Lower lobe of right lung (tissue), 2 donors: ENCODE data around the gene MORN1. TPM values are rescaled to one million over a fixed set of nuclear protein-coding genes. Genes with fewer than 3 reads are reported as not detected.

Experiments used
- ATAC-seq, 2 donors: fragments of 200-7000 bp; cut with Tn5 transposase; one replicate each; pipeline ENCODE4 v1.9.1; 2020 to 2022; ENCODE audit warnings: mild to moderate bottlenecking in 2 of 2, moderate library complexity in 2 of 2
- DNase-seq: peaks from one replicate; pipeline ENCODE4 v3.0.0-alpha.2; 2020
- H3K27ac ChIP-seq: fragments of 200-600 bp; one replicate; pipeline ENCODE4 v1.8.0; 2022
- H3K27me3 ChIP-seq: fragments of 200-600 bp; one replicate; pipeline ENCODE4 v1.8.0; 2022; ENCODE audit warnings: low read depth
- H3K36me3 ChIP-seq: fragments of 200-600 bp; one replicate; pipeline ENCODE4 v1.8.0; 2022; ENCODE audit warnings: mild to moderate bottlenecking
- H3K4me1 ChIP-seq: fragments of 200-600 bp; one replicate; pipeline ENCODE4 v1.8.0; 2022
- H3K4me3 ChIP-seq: fragments of 200-600 bp; one replicate; pipeline ENCODE4 v1.8.0; 2022; ENCODE audit warnings: mild to moderate bottlenecking
- H3K9me3 ChIP-seq: fragments of 200-600 bp; one replicate; pipeline ENCODE4 v1.8.0; 2022
- intact Hi-C: fragments of 100-400 bp; cut with DNase I; formaldehyde crosslinking; loops from one replicate; pipeline ENCODE4 v1.11.0; 2022
- total RNA-seq: library from RNA; stranded (reverse); fragmentation: NEBNext Ultra II Directional; extraction: Animal tissue kit (Norgen Biotek cat#: 25700); gene quantifications from one replicate; pipeline ENCODE4 v1.2.1, GENCODE V29; 2021
- TF ChIP-seq, protein P1 (sequence below): fragments of 200-600 bp; IDR thresholded peaks from one replicate; pipeline ENCODE4 v1.8.0; 2022; ENCODE audit warnings: antibody characterized with exemption, mild to moderate bottlenecking
- donor health status: DM: no; HTN: yes; CAD: no; lungs with severe emphysema.

Gene MORN1
- total RNA-seq, 1 donor from 2014 or later = 13.4 TPM

DNA sequence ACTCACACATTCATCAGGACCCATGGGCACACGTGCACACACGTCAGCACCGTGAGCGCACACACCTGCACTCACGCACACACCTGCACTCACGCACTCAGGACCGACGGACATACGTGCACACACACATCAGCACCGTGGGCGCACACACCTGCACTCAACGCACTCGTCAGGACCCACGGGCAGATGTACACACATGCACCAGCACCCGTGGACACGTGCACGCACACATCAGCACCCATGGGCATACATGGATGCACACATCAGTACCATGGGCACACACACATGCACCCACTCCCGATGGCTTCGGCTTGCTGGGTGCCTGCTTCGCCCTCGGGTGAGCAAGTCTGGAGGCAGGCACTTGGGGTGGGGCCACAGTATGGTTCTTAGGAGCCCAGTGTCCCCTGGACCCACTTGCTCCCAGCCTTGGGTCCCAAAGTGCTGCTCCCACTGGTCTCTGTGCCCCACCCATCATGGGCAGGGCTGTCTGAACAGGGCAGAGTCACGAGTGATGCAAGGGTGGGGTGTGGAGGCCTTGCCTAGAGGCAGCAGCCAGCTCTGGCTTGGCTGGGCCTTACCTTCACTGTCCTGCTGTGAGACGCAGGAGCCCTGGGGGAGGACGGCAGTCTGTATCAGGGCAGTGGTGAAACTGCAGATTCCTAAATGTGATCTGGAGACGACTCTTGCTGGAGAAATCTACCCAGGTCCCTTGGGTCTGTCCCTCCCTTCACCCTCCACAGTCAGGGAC is 113.4 kb downstream of the MORN1 start:
- peak; percentile 54 for DNase-seq
- H3K27ac ChIP-seq = peak overlapping the region; percentile 83
- H3K36me3 ChIP-seq = peaks cover 6% of the 10 kb centered on the region
- intact Hi-C loops = no loop called here
- no peaks in the 10 kb centered on the region for H3K9me3 ChIP-seq
- H3K27me3 ChIP-seq = no peaks in the 10 kb centered on the region
- ATAC-seq = no peak
- TF ChIP-seq, protein P1, sequence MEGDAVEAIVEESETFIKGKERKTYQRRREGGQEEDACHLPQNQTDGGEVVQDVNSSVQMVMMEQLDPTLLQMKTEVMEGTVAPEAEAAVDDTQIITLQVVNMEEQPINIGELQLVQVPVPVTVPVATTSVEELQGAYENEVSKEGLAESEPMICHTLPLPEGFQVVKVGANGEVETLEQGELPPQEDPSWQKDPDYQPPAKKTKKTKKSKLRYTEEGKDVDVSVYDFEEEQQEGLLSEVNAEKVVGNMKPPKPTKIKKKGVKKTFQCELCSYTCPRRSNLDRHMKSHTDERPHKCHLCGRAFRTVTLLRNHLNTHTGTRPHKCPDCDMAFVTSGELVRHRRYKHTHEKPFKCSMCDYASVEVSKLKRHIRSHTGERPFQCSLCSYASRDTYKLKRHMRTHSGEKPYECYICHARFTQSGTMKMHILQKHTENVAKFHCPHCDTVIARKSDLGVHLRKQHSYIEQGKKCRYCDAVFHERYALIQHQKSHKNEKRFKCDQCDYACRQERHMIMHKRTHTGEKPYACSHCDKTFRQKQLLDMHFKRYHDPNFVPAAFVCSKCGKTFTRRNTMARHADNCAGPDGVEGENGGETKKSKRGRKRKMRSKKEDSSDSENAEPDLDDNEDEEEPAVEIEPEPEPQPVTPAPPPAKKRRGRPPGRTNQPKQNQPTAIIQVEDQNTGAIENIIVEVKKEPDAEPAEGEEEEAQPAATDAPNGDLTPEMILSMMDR = no peak
- no peak overlapping the region for H3K4me3 ChIP-seq
- H3K4me1 ChIP-seq = peaks cover 73% of the 10 kb centered on the region

DNA sequence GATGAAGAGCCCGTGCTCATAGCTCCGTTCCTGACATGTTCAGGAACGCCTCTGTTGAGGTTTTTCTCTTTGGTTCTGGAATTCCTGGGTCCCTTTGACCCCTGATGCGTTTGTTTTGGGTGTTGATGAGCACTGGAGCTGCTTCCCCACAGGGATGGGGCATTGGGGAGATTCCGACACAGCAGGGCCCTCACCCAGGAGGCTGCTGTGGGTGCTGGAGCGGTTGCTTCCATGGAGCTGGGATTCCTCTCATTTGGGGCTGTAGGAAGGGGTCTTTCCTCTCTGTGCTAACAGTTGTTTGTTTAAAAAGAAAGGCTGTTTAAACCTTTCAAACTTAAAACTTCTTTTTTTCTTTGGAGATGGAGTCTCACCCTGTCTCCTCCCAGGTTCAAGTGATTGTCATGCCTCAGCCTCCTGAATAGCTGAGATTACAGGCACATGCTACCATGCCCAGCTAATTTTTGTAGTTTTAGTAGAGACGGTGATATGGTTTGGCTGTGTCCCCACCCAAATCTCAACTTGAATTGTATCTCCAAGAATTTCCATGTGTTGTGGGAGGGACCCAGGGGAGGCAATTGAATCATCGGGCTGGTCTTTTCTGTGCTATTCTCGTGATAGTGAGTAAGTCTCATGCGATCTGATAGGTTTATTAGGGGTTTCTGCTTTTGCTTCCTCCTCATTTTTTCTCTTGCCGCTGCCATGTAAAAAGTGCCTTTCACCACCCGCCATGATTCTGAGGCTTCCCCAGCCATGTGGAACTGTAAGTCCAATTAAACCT is 114.4 kb downstream of the MORN1 start:
- ATAC-seq = no peak
- Histone ChIP-seq H3K27ac (peak overlapping the region; percentile 81), H3K36me3 (peaks cover 6% of the 10 kb centered on the region), H3K9me3 (no peaks in the 10 kb centered on the region), H3K27me3 (no peaks in the 10 kb centered on the region), H3K4me1 (peaks cover 83% of the 10 kb centered on the region), H3K4me3 (no peak overlapping the region)
- TF ChIP-seq, protein P1 = no peak
- intact Hi-C loops = no loop called here
- DNase-seq = no peak

DNA sequence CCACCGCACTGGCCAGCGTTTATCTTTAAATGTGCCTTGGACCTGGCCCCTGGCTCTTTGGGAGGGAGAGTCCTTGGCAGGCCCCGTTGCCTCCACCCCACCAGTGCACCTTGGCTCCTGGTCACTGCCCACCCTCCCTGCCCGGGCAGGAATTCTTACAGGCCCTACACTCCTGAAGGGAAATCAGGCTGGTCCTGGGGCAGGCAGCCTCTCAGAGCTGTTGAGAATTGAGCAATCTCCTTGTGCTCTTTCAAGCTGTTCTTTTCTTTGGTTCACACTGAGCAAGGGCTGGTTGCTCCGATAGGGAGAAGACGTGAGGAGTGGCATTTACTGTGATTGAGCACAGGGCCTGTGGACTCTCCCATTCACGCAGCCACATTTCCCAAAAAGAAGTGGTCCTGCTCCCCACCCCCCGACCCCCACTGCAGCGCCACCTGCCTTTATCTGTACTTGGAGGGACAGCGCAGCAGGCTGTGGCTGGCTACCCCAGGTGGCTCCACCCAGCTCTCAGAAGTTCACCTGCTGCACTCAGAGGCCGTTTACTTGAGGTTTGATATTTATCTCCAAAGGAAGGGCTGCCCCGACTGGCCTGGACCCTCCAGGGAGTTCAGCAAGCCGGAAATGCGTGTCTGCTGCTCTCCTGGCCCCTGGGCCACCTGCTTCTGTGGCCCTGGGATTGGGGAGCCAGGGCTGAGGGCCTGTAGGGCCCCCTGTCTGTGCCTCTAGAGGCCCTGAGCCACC is 115.4 kb downstream of the MORN1 start:
- TF ChIP-seq, protein P1 = no peak
- Histone ChIP-seq H3K36me3 (peaks cover 6% of the 10 kb centered on the region), H3K27ac (peak overlapping the region; percentile 81), H3K4me1 (peaks cover 93% of the 10 kb centered on the region), H3K9me3 (no peaks in the 10 kb centered on the region), H3K4me3 (no peak overlapping the region), H3K27me3 (no peaks in the 10 kb centered on the region)
- intact Hi-C loops = no loop called here
- ATAC-seq = peak; percentile 76 to 78
- DNase-seq = peak; percentile 80

DNA sequence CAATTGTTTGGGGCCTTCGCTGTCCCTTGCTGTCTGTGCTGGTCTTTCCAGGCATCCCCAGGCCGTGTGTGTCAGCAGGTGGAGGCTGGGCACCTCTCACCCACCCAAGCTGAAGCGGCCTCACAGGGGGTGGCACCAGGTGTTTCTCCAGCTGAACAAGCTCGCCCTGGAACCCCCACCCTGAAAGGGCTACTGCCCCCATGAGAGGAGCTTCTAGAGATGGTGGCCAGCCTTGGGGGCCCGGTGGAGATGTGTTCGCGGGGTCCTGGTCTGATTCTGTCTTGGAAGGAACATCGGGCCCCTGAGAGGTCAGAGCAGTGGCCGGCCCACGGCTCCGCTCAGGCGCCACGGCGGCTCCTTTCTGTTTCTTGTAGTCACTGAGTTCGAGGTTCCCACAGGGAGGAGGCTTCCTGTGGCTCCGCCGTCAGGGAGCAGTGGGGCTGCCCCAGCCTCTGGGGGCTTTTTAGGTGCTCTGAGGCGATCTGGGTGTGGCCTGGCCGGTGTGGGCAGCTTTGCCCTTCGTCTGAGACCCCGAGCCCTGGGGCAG is 116.4 kb downstream of the MORN1 start:
- Histone ChIP-seq H3K4me3 (no peak overlapping the region), H3K27me3 (no peaks in the 10 kb centered on the region), H3K36me3 (peaks cover 6% of the 10 kb centered on the region), H3K9me3 (no peaks in the 10 kb centered on the region), H3K27ac (peak overlapping the region; percentile 81), H3K4me1 (peaks cover 100% of the 10 kb centered on the region)
- ATAC-seq = no peak
- peak; percentile 50 for DNase-seq
- TF ChIP-seq, protein P1 = no peak
- intact Hi-C loops = no loop called here

DNA sequence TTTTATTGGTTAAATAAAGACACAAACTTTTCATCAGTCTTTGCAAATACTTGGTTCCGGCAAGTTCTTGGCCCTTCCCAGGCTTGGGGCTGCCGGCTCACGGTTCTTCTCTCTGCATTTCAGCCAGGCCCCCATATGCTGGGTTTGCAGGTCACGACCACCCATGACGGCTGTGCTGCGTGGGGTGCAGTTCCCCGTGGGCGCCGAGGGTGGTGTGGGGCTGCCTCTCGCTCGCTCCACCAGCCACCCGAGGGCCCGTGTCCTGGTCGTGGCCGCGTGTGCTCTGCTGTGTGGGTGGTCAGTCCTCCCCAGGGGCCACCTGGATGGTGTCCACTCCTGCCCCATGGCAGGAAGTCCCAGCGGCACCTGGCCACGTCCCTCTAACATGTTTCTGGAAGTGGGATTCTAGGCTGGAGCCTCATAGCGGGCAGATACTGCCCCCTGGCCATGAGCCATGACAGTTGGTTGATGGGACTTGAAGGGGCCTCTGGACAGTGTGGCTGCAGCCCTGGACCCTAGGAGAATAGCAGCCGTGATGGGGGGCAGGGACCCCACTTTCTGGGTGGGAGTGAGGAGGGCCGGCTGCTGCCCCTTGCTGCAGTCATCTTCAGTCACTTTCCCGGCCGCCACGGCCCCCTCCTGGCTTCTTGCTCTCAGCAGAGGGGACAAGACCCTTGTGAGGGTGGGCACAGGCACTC is 117.0 kb downstream of the MORN1 start:
- Histone ChIP-seq H3K27me3 (no peaks in the 10 kb centered on the region), H3K4me3 (no peak overlapping the region), H3K27ac (peak overlapping the region; percentile 81), H3K4me1 (peaks cover 97% of the 10 kb centered on the region), H3K9me3 (no peaks in the 10 kb centered on the region), H3K36me3 (peaks cover 6% of the 10 kb centered on the region)
- DNase-seq = peak; percentile 46
- TF ChIP-seq, protein P1 = no peak
- no peak for ATAC-seq
- intact Hi-C loops = no loop called here
